H9 (cell line): ENCODE measurements around the gene EPM2A. TPM values are rescaled to one million over a fixed set of nuclear protein-coding genes. Genes with fewer than 3 reads are reported as not detected.

Experiments used
- DNase-seq: peaks from one replicate; pipeline ENCODE4 v3.0.0-alpha.2; 2017
- H2AFZ ChIP-seq: one replicate; pipeline ENCODE4 v1.6.1; 2013; ENCODE audit warnings: mild to moderate bottlenecking, low read length, control low read depth, moderate library complexity
- H2AK5ac ChIP-seq: 2 replicates; pipeline ENCODE4 v1.6.1; 2013; ENCODE audit warnings: low read length, control low read depth, mixed read lengths; ENCODE audit not compliant: insufficient read length
- H2BK120ac ChIP-seq: one replicate; pipeline ENCODE4 v1.6.1; 2013; ENCODE audit warnings: low read depth, mild to moderate bottlenecking, low read length, control low read depth, inconsistent platforms; ENCODE audit not compliant: poor library complexity, severe bottlenecking
- H2BK12ac ChIP-seq: 2 replicates; pipeline ENCODE4 v1.6.1; 2013; ENCODE audit warnings: low read length, control low read depth, mixed read lengths, low read depth; ENCODE audit not compliant: insufficient read length
- H2BK15ac ChIP-seq: 2 replicates; pipeline ENCODE4 v1.6.1; 2013; ENCODE audit warnings: low read depth, low read length, control low read depth
- H2BK20ac ChIP-seq: one replicate; pipeline ENCODE4 v1.6.1; 2013; ENCODE audit warnings: low read depth, mild to moderate bottlenecking, low read length, control low read depth, inconsistent platforms; ENCODE audit not compliant: poor library complexity, severe bottlenecking
- H2BK5ac ChIP-seq: 2 replicates; pipeline ENCODE4 v1.6.1; 2013; ENCODE audit warnings: low read length, control low read depth, mixed read lengths; ENCODE audit not compliant: insufficient read length
- H3K14ac ChIP-seq: 2 replicates; pipeline ENCODE4 v1.6.1; 2013; ENCODE audit warnings: low read length, control low read depth; ENCODE audit not compliant: insufficient read depth
- H3K18ac ChIP-seq: 2 replicates; pipeline ENCODE4 v1.6.1; 2013; ENCODE audit warnings: low read depth, mild to moderate bottlenecking, mixed read lengths, low read length, control low read depth; ENCODE audit not compliant: insufficient read length
- H3K23ac ChIP-seq: 2 replicates; pipeline ENCODE4 v1.6.1; 2013; ENCODE audit warnings: low read length, control low read depth, mixed read lengths, low read depth; ENCODE audit not compliant: insufficient read length
- H3K23me2 ChIP-seq: 2 replicates; pipeline ENCODE4 v1.6.1; 2013; ENCODE audit warnings: low read depth, mild to moderate bottlenecking, mixed read lengths, low read length, control low read depth; ENCODE audit not compliant: insufficient read length, poor library complexity, severe bottlenecking
- H3K27ac ChIP-seq: 2 replicates; pipeline ENCODE4 v1.5.1; 2013; ENCODE audit warnings: low read length, control low read depth, mixed read lengths, low read depth; ENCODE audit not compliant: insufficient read length
- H3K27me3 ChIP-seq: 2 replicates; pipeline ENCODE4 v1.6.1; 2013; ENCODE audit warnings: low read length, control low read depth, inconsistent platforms; ENCODE audit not compliant: insufficient read depth
- H3K4ac ChIP-seq: 2 replicates; pipeline ENCODE4 v1.6.1; 2013; ENCODE audit warnings: low read depth, mild to moderate bottlenecking, control low read depth, inconsistent platforms, low read length, moderate library complexity
- H3K4me1 ChIP-seq: 2 replicates; pipeline ENCODE4 v1.6.1; 2013; ENCODE audit warnings: low read length, control low read depth, inconsistent platforms; ENCODE audit not compliant: insufficient read depth
- H3K4me2 ChIP-seq: 2 replicates; pipeline ENCODE4 v1.6.1; 2013; ENCODE audit warnings: low read length, control low read depth, mixed read lengths; ENCODE audit not compliant: insufficient read length, insufficient read depth
- H3K56ac ChIP-seq: 2 replicates; pipeline ENCODE4 v1.6.1; 2013; ENCODE audit warnings: low read depth, mild to moderate bottlenecking, mixed read lengths, low read length, control low read depth; ENCODE audit not compliant: insufficient read length
- H3K79me1 ChIP-seq: 2 replicates; pipeline ENCODE4 v1.6.1; 2013; ENCODE audit warnings: low read depth, mild to moderate bottlenecking, moderate library complexity, low read length, control low read depth, inconsistent platforms; ENCODE audit not compliant: insufficient read depth, poor library complexity, severe bottlenecking
- H3K79me2 ChIP-seq: 2 replicates; pipeline ENCODE4 v1.6.1; 2013; ENCODE audit warnings: low read length, control low read depth, inconsistent platforms; ENCODE audit not compliant: insufficient read depth
- H3K9ac ChIP-seq: 2 replicates; pipeline ENCODE4 v1.6.1; 2013; ENCODE audit warnings: low read length, control low read depth, mixed read lengths; ENCODE audit not compliant: insufficient read length; ENCODE audit errors: extremely low read depth
- H3K9me3 ChIP-seq: one replicate; pipeline ENCODE4 v1.6.1; 2013; ENCODE audit warnings: low read depth, low read length, inconsistent platforms; ENCODE audit not compliant: control insufficient read depth
- H3T11ph ChIP-seq: one replicate; pipeline ENCODE4 v1.6.1; 2013; ENCODE audit warnings: mild to moderate bottlenecking, low read length, control low read depth, inconsistent platforms
- H4K20me1 ChIP-seq: one replicate; pipeline ENCODE4 v1.6.1; 2013; ENCODE audit not compliant: control insufficient read depth, insufficient read length, insufficient read depth
- H4K5ac ChIP-seq: 2 replicates; pipeline ENCODE4 v1.6.1; 2013; ENCODE audit warnings: low read depth, mild to moderate bottlenecking, mixed read lengths, low read length, control low read depth; ENCODE audit not compliant: insufficient read length
- H4K8ac ChIP-seq: replicated peaks from 2 replicates; pipeline ENCODE4 v1.6.1; 2013; ENCODE audit warnings: low read length, control low read depth, mixed read lengths, low read depth; ENCODE audit not compliant: insufficient read length
- H4K91ac ChIP-seq: 2 replicates; pipeline ENCODE4 v1.6.1; 2013; ENCODE audit warnings: low read depth, mild to moderate bottlenecking, moderate library complexity, mixed read lengths, low read length, control low read depth; ENCODE audit not compliant: insufficient read length
- H3K27ac Mint-ChIP-seq, 3 experiments: 2 replicates in 2 of 3; 3 replicates in 1 of 3; pipeline ENCODE4 v1.8.0; 2020 to 2021; ENCODE audit warnings: mixed read lengths in 3 of 3, mild to moderate bottlenecking in 1 of 3, moderate library complexity in 1 of 3
- H3K27me3 Mint-ChIP-seq: 2 replicates; pipeline ENCODE4 v1.8.0; 2021; ENCODE audit warnings: low read depth, mild to moderate bottlenecking, moderate library complexity, mixed read lengths
- H3K36me3 Mint-ChIP-seq, 3 experiments: 2 replicates in 2 of 3; 3 replicates in 1 of 3; pipeline ENCODE4 v1.8.0; 2020 to 2021; ENCODE audit warnings: low read depth in 3 of 3, mixed read lengths in 3 of 3; ENCODE audit not compliant: insufficient read depth in 1 of 3
- H3K4me1 Mint-ChIP-seq, 2 experiments: 2 replicates each; pipeline ENCODE4 v1.8.0; 2020; ENCODE audit warnings: mixed read lengths in 2 of 2
- H3K4me3 Mint-ChIP-seq, 2 experiments: 2 replicates in 1 of 2; 3 replicates in 1 of 2; pipeline ENCODE4 v1.8.0; 2020 to 2021; ENCODE audit warnings: mild to moderate bottlenecking in 2 of 2, mixed read lengths in 2 of 2, moderate library complexity in 1 of 2
- H3K9me3 Mint-ChIP-seq, 2 experiments: 2 replicates in 1 of 2; 3 replicates in 1 of 2; pipeline ENCODE4 v1.8.0; 2020; ENCODE audit warnings: mild to moderate bottlenecking in 2 of 2, mixed read lengths in 2 of 2, moderate library complexity in 1 of 2
- CTCF ChIP-seq: fragments of 200-600 bp; sonication (generic); conservative IDR thresholded peaks from 3 replicates; pipeline ENCODE4 v1.8.0; 2021; ENCODE audit warnings: antibody characterized with exemption, mild to moderate bottlenecking
- WGBS: extraction: QIAGEN DNeasy Blood & Tissue Kit; methylation state at CpG from one replicate; pipeline ENCODE4 v1.1.7; 2013; ENCODE audit warnings: missing lambda C conversion rate, low lambda C conversion rate, mixed read lengths; ENCODE audit not compliant: insufficient read length; ENCODE audit errors: extremely low coverage; 5-methylcytosine and 5-hydroxymethylcytosine counted together
- total RNA-seq: library from RNA; stranded (reverse); gene quantifications from 2 replicates; pipeline ENCODE4 v1.2.1, GENCODE V29; 2021

Gene EPM2A
- total RNA-seq, 1 experiment from 2014 or later = 8.2 TPM

GRCh38 chr6:145609521-145609920 lies 125.8 kb downstream of the EPM2A start:
- Histone ChIP-seq H3K56ac (no peak overlapping the region), H4K91ac (no peak overlapping the region), H2BK12ac (no peak overlapping the region), H3T11ph (no peak overlapping the region), H3K27me3 (no peaks in the 10 kb centered on the region), H4K20me1 (no peaks in the 10 kb centered on the region), H3K23me2 (no peaks in the 10 kb centered on the region), H3K4me2 (no peak overlapping the region), H4K8ac (no peak overlapping the region), H3K23ac (no peak overlapping the region), H4K5ac (no peak overlapping the region), H3K27ac (no peak overlapping the region), H3K9me3 (no peaks in the 10 kb centered on the region), H3K4me1 (no peaks in the 10 kb centered on the region), H3K18ac (no peak overlapping the region), H2BK5ac (no peak overlapping the region), H2BK15ac (no peak overlapping the region), H2AFZ (no peak overlapping the region), H3K9ac (no peak overlapping the region), H3K79me2 (no peaks in the 10 kb centered on the region), H3K79me1 (no peaks in the 10 kb centered on the region), H2BK120ac (no peak overlapping the region), H2AK5ac (no peak overlapping the region), H2BK20ac (no peak overlapping the region), H3K14ac (no peak overlapping the region), H3K4ac (no peak overlapping the region)
- no peak for TF ChIP-seq CTCF
- Mint-ChIP-seq H3K4me3 (no peak overlapping the region), H3K4me1 (no peaks in the 10 kb centered on the region), H3K27ac (no peak overlapping the region), H3K27me3 (no peaks in the 10 kb centered on the region), H3K9me3 (no peaks in the 10 kb centered on the region), H3K36me3 (no peaks in the 10 kb centered on the region)
- no CpG with 5 or more reads among the region's 1 CpG for WGBS
- DNase-seq = no peak
